Natural killer cell treated with Interleukin-12 subunit alpha and Interleukin-12 subunit beta and Interleukin-15 and Interleukin-18, amount 100 ng/mL, for 72 hours (primary cell): ENCODE results near the gene DNM3. TPM values are rescaled to one million over a fixed set of nuclear protein-coding genes. Genes with fewer than 3 reads are reported as not detected.

Source experiments
- ATAC-seq, 2 donors: fragments of 150-1000 bp; cut with Tn5 transposase in 1 of 2; sonication (Bioruptor Pico), chemical (Tn5 transposase) in 1 of 2; 2 replicates each; pipeline ENCODE4 v1.10.0; 2021
- DNase-seq: peaks from one replicate; pipeline ENCODE4 v3.0.0; 2022; ENCODE audit warnings: low spot score
- H3K27ac Mint-ChIP-seq, 2 donors: 1 replicate in 1 of 2; 2 replicates in 1 of 2; pipeline ENCODE4 v1.8.0; 2022; ENCODE audit warnings: mixed read lengths in 2 of 2, mild to moderate bottlenecking in 1 of 2, moderate library complexity in 1 of 2
- H3K27me3 Mint-ChIP-seq, 2 donors: 1 replicate in 1 of 2; 2 replicates in 1 of 2; pipeline ENCODE4 v1.8.0; 2022; ENCODE audit warnings: mixed read lengths in 2 of 2
- H3K36me3 Mint-ChIP-seq: one replicate; pipeline ENCODE4 v1.8.0; 2022; ENCODE audit warnings: mixed read lengths
- H3K4me1 Mint-ChIP-seq, 2 donors: 1 replicate in 1 of 2; 2 replicates in 1 of 2; pipeline ENCODE4 v1.8.0; 2022; ENCODE audit warnings: low read depth in 2 of 2, mixed read lengths in 2 of 2, mild to moderate bottlenecking in 1 of 2
- H3K4me3 Mint-ChIP-seq: one replicate; pipeline ENCODE4 v1.8.0; 2022; ENCODE audit warnings: mixed read lengths
- H3K9me3 Mint-ChIP-seq: 2 replicates; pipeline ENCODE4 v1.8.0; 2022; ENCODE audit warnings: mixed read lengths
- total RNA-seq, 2 donors: library from RNA; stranded (reverse); gene quantifications; one replicate each; pipeline ENCODE4 v1.2.3, GENCODE V29; 2022

DNM3 gene
- total RNA-seq, 2 donors from 2014 or later, result 1.5 to 3.5 TPM

DNA sequence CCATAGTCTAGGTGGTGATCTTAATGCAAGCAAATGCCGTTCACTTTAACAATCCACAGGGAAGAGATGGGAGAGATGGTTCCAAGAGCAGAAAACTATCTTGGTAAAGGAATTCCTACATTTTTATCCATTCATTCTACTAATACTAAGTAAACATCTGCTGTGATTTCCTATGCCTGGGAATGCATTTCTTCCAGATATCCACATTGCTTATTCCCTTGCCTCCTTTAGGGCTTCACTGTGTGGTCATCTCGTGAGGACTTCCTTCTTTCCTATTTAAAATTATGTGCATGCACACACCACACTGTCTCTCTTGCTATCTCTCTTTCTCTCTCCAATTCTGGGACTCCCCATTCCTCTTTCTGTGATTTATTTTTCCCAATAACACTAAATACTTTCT lies 380.1 kb downstream of the DNM3 start:
- H3K4me1 Mint-ChIP-seq, result no peaks in the 10 kb centered on the region
- no peaks in the 10 kb centered on the region for H3K36me3 Mint-ChIP-seq
- H3K27ac Mint-ChIP-seq, result no peak overlapping the region
- H3K27me3 Mint-ChIP-seq, result peaks cover 0 to 7% of the 10 kb centered on the region in 2 donors
- no peak overlapping the region for H3K4me3 Mint-ChIP-seq
- no peak for DNase-seq
- H3K9me3 Mint-ChIP-seq, result peaks cover 4% of the 10 kb centered on the region
- ATAC-seq, result no peak

DNA sequence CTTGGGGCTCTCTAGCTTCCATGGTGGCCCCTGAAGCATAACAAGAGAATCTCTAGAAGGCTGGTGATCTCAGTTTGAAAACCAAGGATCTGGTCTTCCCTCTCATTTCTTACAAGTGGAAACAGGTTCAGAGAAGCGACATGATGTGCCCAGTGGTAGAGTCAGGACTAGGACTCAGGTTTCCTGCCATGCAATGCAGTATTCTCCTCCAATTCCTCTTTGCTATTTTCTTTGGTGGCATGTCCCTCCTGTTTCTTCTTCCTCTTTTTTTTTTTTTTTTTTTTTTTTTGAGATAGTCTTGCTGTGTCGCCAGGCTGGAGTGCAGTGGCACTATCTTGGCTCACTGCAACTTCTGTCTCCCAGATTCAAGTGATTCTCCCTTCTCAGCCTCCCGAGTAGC lies 383.6 kb downstream of the DNM3 start:
- peaks cover 0 to 7% of the 10 kb centered on the region in 2 donors for H3K27me3 Mint-ChIP-seq
- peaks cover 2 to 3% of the 10 kb centered on the region in 2 donors for H3K4me1 Mint-ChIP-seq
- H3K9me3 Mint-ChIP-seq, result peaks cover 6% of the 10 kb centered on the region
- DNase-seq (no peak), ATAC-seq (no peak)
- H3K4me3 Mint-ChIP-seq, result no peak overlapping the region
- no peaks in the 10 kb centered on the region for H3K36me3 Mint-ChIP-seq
- H3K27ac Mint-ChIP-seq, result no peak overlapping the region

DNA sequence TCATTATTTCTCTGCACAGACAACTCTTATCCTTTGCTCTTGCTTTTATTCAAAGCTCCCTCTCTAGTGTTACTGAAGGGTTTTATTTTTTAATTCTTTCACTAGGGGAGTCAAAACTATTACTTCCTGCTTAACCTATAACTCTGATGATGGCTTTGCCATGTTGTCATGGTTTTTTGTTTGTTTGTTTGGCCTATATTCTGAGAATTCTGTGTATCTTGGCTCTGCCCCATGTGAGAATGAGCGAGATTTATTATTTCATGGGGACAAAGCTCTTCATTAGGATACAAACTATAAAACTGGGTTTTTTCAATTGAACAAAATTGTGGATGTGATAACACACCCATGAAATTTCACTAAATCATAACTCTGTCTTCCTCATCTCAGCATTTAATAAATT lies 388.6 kb downstream of the DNM3 start:
- Mint-ChIP-seq H3K36me3 (peaks cover 19% of the 10 kb centered on the region), H3K4me3 (no peak overlapping the region), H3K9me3 (peaks cover 10% of the 10 kb centered on the region), H3K4me1 (peaks cover 10 to 14% of the 10 kb centered on the region in 2 donors), H3K27me3 (no peaks in the 10 kb centered on the region), H3K27ac (peak overlapping the region; percentile 50 to 63)
- ATAC-seq (no peak), DNase-seq (no peak)

GRCh38 chr1:172230526-172230925 lies 389.2 kb downstream of the DNM3 start:
- peaks cover 10 to 14% of the 10 kb centered on the region in 2 donors for H3K4me1 Mint-ChIP-seq
- H3K27ac Mint-ChIP-seq, result peak overlapping the region; percentile 50 to 63
- H3K27me3 Mint-ChIP-seq, result no peaks in the 10 kb centered on the region
- H3K36me3 Mint-ChIP-seq, result peaks cover 19% of the 10 kb centered on the region
- H3K4me3 Mint-ChIP-seq, result peak overlapping the region; percentile 68
- ATAC-seq (peak; percentile 66 to 71), DNase-seq (no peak)
- H3K9me3 Mint-ChIP-seq, result peaks cover 10% of the 10 kb centered on the region

DNA sequence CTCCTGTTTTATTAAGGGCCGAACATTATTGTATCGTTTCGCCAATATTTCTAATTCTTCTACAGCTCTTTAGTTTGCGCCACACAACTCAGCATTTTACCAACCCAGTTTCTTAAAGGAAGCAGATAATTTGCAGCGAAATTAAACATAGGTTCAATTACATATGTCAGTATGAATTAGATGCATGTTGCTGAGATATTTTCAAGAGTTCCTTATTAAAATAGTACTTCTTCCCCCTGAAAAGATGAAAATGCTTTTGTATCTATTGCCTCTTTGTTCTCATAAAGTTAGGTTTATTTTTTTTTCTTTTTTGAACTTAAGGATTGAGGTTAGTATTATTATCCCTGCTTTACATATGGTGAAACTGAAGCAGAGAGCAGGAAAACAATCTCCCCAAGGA lies 395.7 kb downstream of the DNM3 start:
- ATAC-seq (no peak), DNase-seq (no peak)
- H3K4me3 Mint-ChIP-seq, result no peak overlapping the region
- peaks cover 6% of the 10 kb centered on the region for H3K36me3 Mint-ChIP-seq
- peaks cover 0 to 3% of the 10 kb centered on the region in 2 donors for H3K27me3 Mint-ChIP-seq
- no peak overlapping the region for H3K27ac Mint-ChIP-seq
- H3K9me3 Mint-ChIP-seq, result no peaks in the 10 kb centered on the region
- H3K4me1 Mint-ChIP-seq, result peaks cover 0 to 3% of the 10 kb centered on the region in 2 donors

DNA sequence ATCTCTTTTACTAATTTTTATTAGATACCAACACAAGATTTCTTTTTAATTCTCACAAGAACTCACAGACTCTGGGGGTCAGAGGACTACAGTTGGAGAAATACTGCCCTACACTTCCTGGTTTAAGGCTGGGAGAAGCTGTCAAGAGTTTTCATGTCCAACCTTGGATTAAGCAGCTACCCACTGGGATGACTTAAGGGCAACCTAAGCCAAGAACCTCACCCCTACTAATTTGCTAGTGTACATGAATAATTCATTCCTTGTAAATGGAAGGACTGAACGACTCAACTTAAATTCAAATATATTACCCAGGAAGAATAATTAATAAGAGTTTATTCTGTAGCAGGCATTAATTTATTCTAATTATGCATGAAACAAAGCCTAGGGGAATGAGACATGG lies 396.9 kb downstream of the DNM3 start:
- Mint-ChIP-seq H3K27me3 (peaks cover 0 to 3% of the 10 kb centered on the region in 2 donors), H3K9me3 (no peaks in the 10 kb centered on the region), H3K27ac (no peak overlapping the region), H3K4me1 (peaks cover 0 to 3% of the 10 kb centered on the region in 2 donors), H3K4me3 (no peak overlapping the region), H3K36me3 (peaks cover under 1% of the 10 kb centered on the region)
- ATAC-seq (no peak), DNase-seq (no peak)

GRCh38 chr1:172238965-172239364 lies 397.7 kb downstream of the DNM3 start:
- H3K9me3 Mint-ChIP-seq, result no peaks in the 10 kb centered on the region
- no peak overlapping the region for H3K4me3 Mint-ChIP-seq
- DNase-seq (no peak), ATAC-seq (no peak)
- H3K27me3 Mint-ChIP-seq, result peaks cover 0 to 3% of the 10 kb centered on the region in 2 donors
- no peak overlapping the region for H3K27ac Mint-ChIP-seq
- H3K36me3 Mint-ChIP-seq, result no peaks in the 10 kb centered on the region
- peaks cover 0 to 3% of the 10 kb centered on the region in 2 donors for H3K4me1 Mint-ChIP-seq

DNA sequence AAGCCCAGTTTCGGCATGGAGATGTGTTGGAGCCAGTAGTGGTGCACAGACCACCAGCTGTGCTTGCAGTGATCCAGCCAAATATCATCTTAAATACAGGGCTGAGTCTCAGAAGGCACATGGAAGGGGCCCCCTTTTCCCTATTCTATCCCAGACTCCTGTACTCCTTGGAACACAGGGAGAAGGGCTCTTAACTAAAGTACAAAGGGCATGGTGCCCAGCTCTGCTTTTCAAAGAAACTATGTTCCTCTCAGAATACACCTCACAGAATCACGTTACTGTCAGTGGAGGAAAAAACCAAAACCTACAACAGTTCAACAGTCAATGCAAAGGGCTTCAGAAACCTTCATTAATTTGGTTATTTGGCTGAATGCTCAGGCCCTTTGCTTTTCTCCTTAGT lies 398.6 kb downstream of the DNM3 start:
- H3K9me3 Mint-ChIP-seq, result no peaks in the 10 kb centered on the region
- DNase-seq (no peak), ATAC-seq (no peak)
- no peak overlapping the region for H3K27ac Mint-ChIP-seq
- no peaks in the 10 kb centered on the region for H3K36me3 Mint-ChIP-seq
- H3K27me3 Mint-ChIP-seq, result peaks cover 0 to 3% of the 10 kb centered on the region in 2 donors
- H3K4me3 Mint-ChIP-seq, result no peak overlapping the region
- H3K4me1 Mint-ChIP-seq, result peaks cover 0 to 3% of the 10 kb centered on the region in 2 donors

DNA sequence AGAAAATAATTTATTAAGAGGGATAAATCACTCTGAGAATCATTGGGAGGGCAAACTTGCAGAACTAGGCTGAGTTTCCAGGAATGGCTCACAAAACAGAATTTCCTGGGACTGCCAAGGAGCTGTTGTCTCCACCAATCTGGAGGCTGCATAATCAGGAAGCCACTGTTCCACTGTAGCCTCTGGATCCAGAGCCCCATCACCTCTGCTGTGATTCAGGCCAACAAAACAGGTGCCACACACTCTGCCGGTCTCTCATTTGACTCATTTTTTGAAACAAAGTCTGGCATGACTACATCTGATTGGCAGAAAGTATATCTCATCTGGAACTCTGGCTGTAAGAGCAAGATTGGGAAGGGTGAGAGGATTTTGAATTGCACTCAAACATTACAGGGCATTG lies 400.2 kb downstream of the DNM3 start:
- no peak overlapping the region for H3K4me3 Mint-ChIP-seq
- ATAC-seq (no peak), DNase-seq (no peak)
- H3K4me1 Mint-ChIP-seq, result peaks cover 0 to 3% of the 10 kb centered on the region in 2 donors
- H3K9me3 Mint-ChIP-seq, result no peaks in the 10 kb centered on the region
- H3K27me3 Mint-ChIP-seq, result peaks cover 0 to 3% of the 10 kb centered on the region in 2 donors
- H3K36me3 Mint-ChIP-seq, result no peaks in the 10 kb centered on the region
- H3K27ac Mint-ChIP-seq, result no peak overlapping the region

- Mint-ChIP-seq H3K27me3 (peaks cover 0 to 3% of the 10 kb centered on the region in 2 donors), H3K4me3 (no peak overlapping the region), H3K4me1 (peaks cover 0 to 3% of the 10 kb centered on the region in 2 donors), H3K36me3 (no peaks in the 10 kb centered on the region), H3K27ac (no peak overlapping the region), H3K9me3 (no peaks in the 10 kb centered on the region)
- DNase-seq, result no peak
- ATAC-seq, result no peak
Observed at GRCh38 chr1:172244865-172245264, 403.6 kb downstream of the DNM3 start.

GRCh38 chr1:172245788-172246187 lies 404.5 kb downstream of the DNM3 start:
- no peaks in the 10 kb centered on the region for H3K9me3 Mint-ChIP-seq
- H3K27ac Mint-ChIP-seq, result no peak overlapping the region
- no peak for ATAC-seq
- peaks cover 0 to 3% of the 10 kb centered on the region in 2 donors for H3K27me3 Mint-ChIP-seq
- no peak overlapping the region for H3K4me3 Mint-ChIP-seq
- no peaks in the 10 kb centered on the region for H3K36me3 Mint-ChIP-seq
- DNase-seq, result no peak
- peaks cover 0 to 3% of the 10 kb centered on the region in 2 donors for H3K4me1 Mint-ChIP-seq

- Mint-ChIP-seq H3K27ac (no peak overlapping the region), H3K36me3 (no peaks in the 10 kb centered on the region), H3K4me1 (peaks cover 0 to under 1% of the 10 kb centered on the region in 2 donors), H3K9me3 (no peaks in the 10 kb centered on the region), H3K4me3 (no peak overlapping the region), H3K27me3 (peaks cover 0 to 1% of the 10 kb centered on the region in 2 donors)
- ATAC-seq (no peak), DNase-seq (no peak)
Observed at GRCh38 chr1:172246521-172247390, 405.5 kb downstream of the DNM3 start.

DNA sequence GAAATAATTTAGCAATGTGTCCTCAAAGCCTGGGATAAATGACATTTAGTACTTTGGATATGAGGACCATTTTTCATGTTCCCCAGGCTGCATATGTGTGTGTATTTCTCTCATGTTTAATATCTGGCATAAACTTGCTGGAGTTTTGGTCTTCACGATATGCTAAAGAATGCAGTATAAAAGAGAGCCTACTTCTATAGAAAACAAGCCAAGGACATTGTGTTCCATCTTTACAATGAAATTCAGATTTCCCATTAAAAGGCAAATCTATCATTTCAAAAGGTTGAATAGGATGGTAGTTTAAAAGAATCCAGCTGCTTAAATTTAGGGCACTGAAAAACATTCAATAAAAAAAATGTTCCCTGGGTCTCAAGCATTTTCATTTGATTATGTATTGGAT lies 410.2 kb downstream of the DNM3 start:
- Mint-ChIP-seq H3K4me3 (no peak overlapping the region), H3K36me3 (no peaks in the 10 kb centered on the region), H3K4me1 (peaks cover 9 to 19% of the 10 kb centered on the region in 2 donors), H3K27ac (no peak overlapping the region), H3K27me3 (no peaks in the 10 kb centered on the region), H3K9me3 (no peaks in the 10 kb centered on the region)
- ATAC-seq, result no peak
- no peak for DNase-seq

GRCh38 chr1:172252321-172252720 lies 411.0 kb downstream of the DNM3 start:
- peaks cover 9 to 19% of the 10 kb centered on the region in 2 donors for H3K4me1 Mint-ChIP-seq
- ATAC-seq (no peak), DNase-seq (no peak)
- H3K27ac Mint-ChIP-seq, result no peak overlapping the region
- H3K9me3 Mint-ChIP-seq, result no peaks in the 10 kb centered on the region
- H3K4me3 Mint-ChIP-seq, result no peak overlapping the region
- no peaks in the 10 kb centered on the region for H3K27me3 Mint-ChIP-seq
- H3K36me3 Mint-ChIP-seq, result no peaks in the 10 kb centered on the region
